ENCODE measurements around the gene SPECC1L.

The SPECC1L gene

GRCh38 chr22:24366701-24367100, 96.1 kb downstream of the SPECC1L start:
- no peak for DNase-seq (ENCODE audit: low spot score)

GRCh38 chr22:24367841-24368240, 97.2 kb downstream of the SPECC1L start:
- no peak for DNase-seq (ENCODE audit: low spot score)

GRCh38 chr22:24370401-24370800, 99.8 kb downstream of the SPECC1L start:
- no peak for DNase-seq (ENCODE audit: low spot score)

GRCh38 chr22:24376002-24376401, 105.4 kb downstream of the SPECC1L start:
- no peak for DNase-seq (ENCODE audit: low spot score)

- no peak for DNase-seq (ENCODE audit: low spot score)
Measured at GRCh38 chr22:24376586-24376985, 106.0 kb downstream of the SPECC1L start.

- no peak for DNase-seq (ENCODE audit: low spot score)
Measured at GRCh38 chr22:24379536-24379935, 108.9 kb downstream of the SPECC1L start.

GRCh38 chr22:24380220-24380904, 109.7 kb downstream of the SPECC1L start:
- DNase-seq (ENCODE audit: low spot score): no peak

GRCh38 chr22:24380905-24381230, 110.2 kb downstream of the SPECC1L start:
- no peak for DNase-seq (ENCODE audit: low spot score)

- DNase-seq (ENCODE audit: low spot score): no peak
Measured at GRCh38 chr22:24383061-24383460, 112.4 kb downstream of the SPECC1L start.

GRCh38 chr22:24384131-24384530, 113.5 kb downstream of the SPECC1L start:
- no peak for DNase-seq (ENCODE audit: low spot score)

- no peak for DNase-seq (ENCODE audit: low spot score)
Measured at GRCh38 chr22:24386937-24387471, 116.4 kb downstream of the SPECC1L start.

GRCh38 chr22:24389680-24390079, 119.0 kb downstream of the SPECC1L start:
- DNase-seq (ENCODE audit: low spot score): no peak

GRCh38 chr22:24390156-24390555, 119.5 kb downstream of the SPECC1L start:
- no peak for DNase-seq (ENCODE audit: low spot score)

- DNase-seq (ENCODE audit: low spot score): no peak
Measured at GRCh38 chr22:24390576-24390975, 119.9 kb downstream of the SPECC1L start.

GRCh38 chr22:24391836-24392217, 121.2 kb downstream of the SPECC1L start:
- no peak for DNase-seq (ENCODE audit: low spot score)

- DNase-seq (ENCODE audit: low spot score): no peak
Measured at GRCh38 chr22:24392218-24392931, 121.7 kb downstream of the SPECC1L start.

- DNase-seq (ENCODE audit: low spot score): no peak
Measured at GRCh38 chr22:24393012-24393559, 122.5 kb downstream of the SPECC1L start.

GRCh38 chr22:24393848-24394247, 123.2 kb downstream of the SPECC1L start:
- no peak for DNase-seq (ENCODE audit: low spot score)

GRCh38 chr22:24394254-24394653, 123.6 kb downstream of the SPECC1L start:
- no peak for DNase-seq (ENCODE audit: low spot score)

GRCh38 chr22:24398409-24398808, 127.8 kb downstream of the SPECC1L start:
- no peak for DNase-seq (ENCODE audit: low spot score)

GRCh38 chr22:24400034-24400725, 129.5 kb downstream of the SPECC1L start:
- no peak for DNase-seq (ENCODE audit: low spot score)

- no peak for DNase-seq (ENCODE audit: low spot score)
Measured at GRCh38 chr22:24400726-24401596, 130.3 kb downstream of the SPECC1L start.
